ENCODE results near the gene CLDN17.

Gene CLDN17

GRCh38 chr21:30166705-30167104 lies at the start of gene CLDN17:
Gene CLDN17, minus strand, starts transcription at chr21:30166805. Its CDS starts 188 bp downstream, at chr21:30166617.
- Histone ChIP-seq H3K36me3 (ENCODE audit: insufficient read depth, low read length) (no peaks in the 10 kb centered on the region), H3K27ac (no peak within 1 kb of the TSS), H3K4me3 (no peak within 1 kb of the TSS), H3K9me3 (ENCODE audit: low read depth, low read length) (no peaks in the 10 kb centered on the region), H3K9ac (ENCODE audit: insufficient read length) (no peak within 1 kb of the TSS)
- TF ChIP-seq EZH2 (IDR thresholded peaks at IDR 0.05), result no peak
- TF ChIP-seq POLR2AphosphoS5 (IDR thresholded peaks at IDR 0.05; ENCODE audit: borderline replicate concordance, low read depth, low read length), result no peak
- no peak for TF ChIP-seq FOXP2 (optimal IDR thresholded peaks at IDR 0.05; ENCODE audit: control extremely low read depth, extremely low read length, insufficient read depth)
- no peak for DNase-seq (ENCODE audit: low read depth, low spot score)

- Histone ChIP-seq H3K36me3 (ENCODE audit: insufficient read depth, low read length) (no peaks in the 10 kb centered on the region), H3K9me3 (ENCODE audit: low read depth, low read length) (no peaks in the 10 kb centered on the region), H3K9ac (ENCODE audit: insufficient read length) (no peak within 1 kb of the TSS), H3K27ac (no peak within 1 kb of the TSS), H3K4me3 (no peak within 1 kb of the TSS)
- no peak for DNase-seq (ENCODE audit: low read depth, low spot score)
- TF ChIP-seq POLR2AphosphoS5 (IDR thresholded peaks at IDR 0.05; ENCODE audit: borderline replicate concordance, low read depth, low read length), result no peak
- no peak for TF ChIP-seq EZH2 (IDR thresholded peaks at IDR 0.05)
- TF ChIP-seq FOXP2 (optimal IDR thresholded peaks at IDR 0.05; ENCODE audit: control extremely low read depth, extremely low read length, insufficient read depth), result no peak
These were observed 49.6 kb upstream of the CLDN17 start, which contains the start of gene CLDN8 for GRCh38 chr21:30216041-30216723. Gene CLDN8, minus strand, starts transcription at chr21:30216097. Its CDS starts 172 bp downstream, at chr21:30215925.

DNA sequence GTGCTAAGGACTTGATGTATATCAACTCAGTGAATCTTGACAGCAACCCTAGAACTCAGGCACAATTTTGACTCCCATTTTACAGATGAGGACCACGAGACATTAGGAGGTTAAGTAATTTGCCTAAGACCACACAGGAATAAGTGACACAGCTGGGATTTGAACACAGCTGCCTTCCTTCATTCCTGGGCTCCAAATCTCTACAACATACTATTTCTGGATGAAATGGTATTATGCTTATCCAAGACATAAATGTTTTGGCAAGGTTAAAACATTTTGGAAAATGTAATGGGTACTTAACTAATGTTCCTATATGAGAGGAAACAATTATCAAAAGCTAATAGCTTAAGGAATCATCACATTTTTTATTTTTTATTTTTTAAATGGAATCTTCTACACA lies 44.5 kb upstream of the CLDN17 start:
- no peaks in the 10 kb centered on the region for H3K36me3 ChIP-seq (ENCODE audit: insufficient read depth, low read length)
- no peaks in the 10 kb centered on the region for H3K9me3 ChIP-seq (ENCODE audit: low read depth, low read length)
- H3K9ac ChIP-seq (ENCODE audit: insufficient read length), result no peak overlapping the region
- no peak overlapping the region for H3K4me3 ChIP-seq
- H3K27ac ChIP-seq, result no peak overlapping the region
- TF ChIP-seq POLR2AphosphoS5 (IDR thresholded peaks at IDR 0.05; ENCODE audit: borderline replicate concordance, low read depth, low read length), result no peak
- TF ChIP-seq FOXP2 (optimal IDR thresholded peaks at IDR 0.05; ENCODE audit: control extremely low read depth, extremely low read length, insufficient read depth), result no peak
- no peak for TF ChIP-seq EZH2 (IDR thresholded peaks at IDR 0.05)
- no peak for DNase-seq (ENCODE audit: low read depth, low spot score)

GRCh38 chr21:30209601-30210000 lies 43.0 kb upstream of the CLDN17 start:
- Histone ChIP-seq H3K9ac (ENCODE audit: insufficient read length) (no peak overlapping the region), H3K27ac (no peak overlapping the region), H3K4me3 (no peak overlapping the region), H3K36me3 (ENCODE audit: insufficient read depth, low read length) (no peaks in the 10 kb centered on the region), H3K9me3 (ENCODE audit: low read depth, low read length) (no peaks in the 10 kb centered on the region)
- TF ChIP-seq FOXP2 (optimal IDR thresholded peaks at IDR 0.05; ENCODE audit: control extremely low read depth, extremely low read length, insufficient read depth) (no peak), POLR2AphosphoS5 (IDR thresholded peaks at IDR 0.05; ENCODE audit: borderline replicate concordance, low read depth, low read length) (no peak), EZH2 (IDR thresholded peaks at IDR 0.05) (no peak)
- no peak for DNase-seq (ENCODE audit: low read depth, low spot score)

DNA sequence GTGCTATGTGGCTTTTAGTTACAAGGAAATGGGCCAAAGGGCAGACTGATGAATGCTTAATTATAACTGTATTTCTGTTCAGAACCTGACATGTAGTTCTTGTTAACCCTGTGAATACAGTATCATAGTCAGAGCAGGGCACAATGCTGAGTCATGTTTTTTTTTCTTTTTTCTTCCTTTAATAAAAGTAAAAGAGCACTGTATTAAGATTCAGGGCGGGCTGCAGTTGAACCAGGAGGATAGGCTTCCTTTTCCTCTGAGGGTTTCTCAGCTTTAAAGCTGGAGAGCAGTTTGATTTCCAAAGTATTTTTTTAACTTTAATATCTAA lies 40.6 kb upstream of the CLDN17 start:
- no peak for TF ChIP-seq POLR2AphosphoS5 (IDR thresholded peaks at IDR 0.05; ENCODE audit: borderline replicate concordance, low read depth, low read length)
- Histone ChIP-seq H3K9ac (ENCODE audit: insufficient read length) (no peak overlapping the region), H3K9me3 (ENCODE audit: low read depth, low read length) (no peaks in the 10 kb centered on the region), H3K36me3 (ENCODE audit: insufficient read depth, low read length) (no peaks in the 10 kb centered on the region), H3K27ac (peak overlapping the region; percentile 38; the same call in 1 of the 2 replicates), H3K4me3 (no peak overlapping the region)
- no peak for DNase-seq (ENCODE audit: low read depth, low spot score)

DNA sequence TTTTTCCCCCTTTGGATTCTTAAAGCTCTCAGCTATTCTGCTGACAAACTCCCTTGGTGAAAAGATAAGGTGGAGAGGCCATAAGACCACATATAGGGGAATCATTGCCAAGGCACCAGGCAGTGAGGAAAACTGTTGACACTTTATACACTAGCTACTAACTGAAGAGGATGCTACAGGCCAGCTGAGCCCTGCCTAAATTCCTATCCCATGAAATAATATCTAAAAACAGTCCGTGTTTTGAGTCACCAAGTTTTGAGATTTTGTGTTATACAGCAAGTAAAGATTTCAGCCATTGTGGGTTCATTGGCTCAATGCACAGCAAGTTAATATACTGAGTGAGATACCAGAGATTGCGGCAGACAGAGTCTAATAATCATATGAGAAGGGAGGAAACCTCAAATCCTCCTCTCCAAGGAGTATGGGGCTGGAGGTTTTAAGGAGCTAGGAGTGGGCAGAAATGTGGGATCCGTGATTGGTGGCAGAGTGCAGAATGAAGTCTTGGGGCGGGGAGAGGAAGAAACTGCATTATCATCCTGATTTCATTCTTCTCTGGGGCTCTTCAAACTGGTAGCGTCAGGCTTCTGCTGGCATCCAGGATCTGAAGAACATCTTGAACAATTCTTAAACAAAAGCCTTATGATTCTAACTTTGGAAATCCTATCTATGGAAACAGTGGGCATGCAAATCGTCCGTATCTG lies 40.1 kb upstream of the CLDN17 start:
- no peaks in the 10 kb centered on the region for H3K9me3 ChIP-seq (ENCODE audit: low read depth, low read length)
- TF ChIP-seq POLR2AphosphoS5 (IDR thresholded peaks at IDR 0.05; ENCODE audit: borderline replicate concordance, low read depth, low read length) (no peak), FOXP2 (optimal IDR thresholded peaks at IDR 0.05; ENCODE audit: control extremely low read depth, extremely low read length, insufficient read depth) (no peak), EZH2 (IDR thresholded peaks at IDR 0.05) (no peak)
- peak overlapping the region; percentile 38; the same call in 1 of the 2 replicates for H3K27ac ChIP-seq
- H3K36me3 ChIP-seq (ENCODE audit: insufficient read depth, low read length), result no peaks in the 10 kb centered on the region
- peak; percentile 6 for DNase-seq (ENCODE audit: low read depth, low spot score)
- H3K4me3 ChIP-seq, result no peak overlapping the region
- H3K9ac ChIP-seq (ENCODE audit: insufficient read length), result no peak overlapping the region

DNA sequence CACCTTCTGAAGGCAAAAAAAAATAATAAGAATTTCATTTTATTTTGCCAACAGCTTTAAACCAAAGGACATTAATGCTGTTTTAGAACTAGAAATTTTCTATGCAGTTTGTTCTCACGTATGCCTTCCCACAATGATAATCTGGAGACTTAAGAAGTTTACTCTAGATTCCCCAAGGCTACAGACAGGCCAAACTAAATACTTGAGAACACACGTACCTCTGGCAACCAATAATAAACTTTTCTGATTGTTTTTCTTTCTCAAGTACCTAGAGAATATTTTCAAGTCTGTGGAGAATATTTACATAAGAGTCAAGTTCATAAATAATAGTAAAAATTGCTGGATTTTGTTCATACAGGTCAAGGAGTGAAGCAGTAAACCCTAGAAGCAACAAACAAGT lies 33.4 kb upstream of the CLDN17 start:
- TF ChIP-seq POLR2AphosphoS5 (IDR thresholded peaks at IDR 0.05; ENCODE audit: borderline replicate concordance, low read depth, low read length), result no peak
- no peak for TF ChIP-seq EZH2 (IDR thresholded peaks at IDR 0.05)
- no peak for TF ChIP-seq FOXP2 (optimal IDR thresholded peaks at IDR 0.05; ENCODE audit: control extremely low read depth, extremely low read length, insufficient read depth)
- no peaks in the 10 kb centered on the region for H3K9me3 ChIP-seq (ENCODE audit: low read depth, low read length)
- H3K9ac ChIP-seq (ENCODE audit: insufficient read length), result no peak overlapping the region
- no peak overlapping the region for H3K27ac ChIP-seq
- no peak overlapping the region for H3K4me3 ChIP-seq
- H3K36me3 ChIP-seq (ENCODE audit: insufficient read depth, low read length), result no peaks in the 10 kb centered on the region
- DNase-seq (ENCODE audit: low read depth, low spot score), result no peak

DNA sequence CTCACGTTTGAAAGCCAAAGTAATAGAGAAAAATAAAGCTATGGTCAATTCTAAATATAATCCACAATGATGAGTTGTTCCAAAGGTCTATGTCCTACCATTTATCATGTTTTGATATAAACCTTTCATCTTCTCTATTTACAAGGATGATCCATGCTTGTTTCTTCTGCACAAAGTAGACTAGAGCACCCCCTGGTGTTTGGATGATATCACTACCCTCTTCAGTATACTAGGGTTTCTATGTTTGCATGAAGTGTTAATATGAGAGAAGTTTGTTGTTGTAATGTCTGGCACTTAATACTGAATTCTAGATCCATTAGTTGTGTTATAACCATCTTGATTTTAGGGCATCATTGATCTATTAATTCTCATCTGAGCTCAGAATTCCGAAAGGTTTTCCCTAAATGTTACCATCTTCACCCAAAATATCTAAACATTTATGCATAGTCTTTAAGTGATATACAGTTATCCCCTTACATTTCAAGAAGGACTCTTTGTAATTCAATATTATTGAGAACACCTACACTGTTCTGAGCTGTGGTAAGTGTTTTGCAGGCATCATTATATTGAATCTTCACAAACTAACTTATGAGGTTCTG lies 28.2 kb upstream of the CLDN17 start:
- no peaks in the 10 kb centered on the region for H3K9me3 ChIP-seq (ENCODE audit: low read depth, low read length)
- no peak overlapping the region for H3K4me3 ChIP-seq
- H3K27ac ChIP-seq, result no peak overlapping the region
- TF ChIP-seq EZH2 (IDR thresholded peaks at IDR 0.05), result no peak
- no peak for TF ChIP-seq POLR2AphosphoS5 (IDR thresholded peaks at IDR 0.05; ENCODE audit: borderline replicate concordance, low read depth, low read length)
- no peak for TF ChIP-seq FOXP2 (optimal IDR thresholded peaks at IDR 0.05; ENCODE audit: control extremely low read depth, extremely low read length, insufficient read depth)
- H3K9ac ChIP-seq (ENCODE audit: insufficient read length), result no peak overlapping the region
- H3K36me3 ChIP-seq (ENCODE audit: insufficient read depth, low read length), result no peaks in the 10 kb centered on the region
- peak; percentile 56 for DNase-seq (ENCODE audit: low read depth, low spot score)
